Renal cortex interstitium (tissue), 15 donors: ENCODE results near the gene PM20D1. TPM values are rescaled to one million over a fixed set of nuclear protein-coding genes. Genes with fewer than 3 reads are reported as not detected.
"Not testable (repeated sequence)": the region's sequence is repeated elsewhere in the genome, so short reads cannot be mapped to it uniquely, and the experiment has no call there.

Experiments used
- DNase-seq, 11 donors: peaks; one replicate each; pipeline ENCODE4 v3.0.0-alpha.2; 2013; ENCODE audit warnings: low read depth in 9 of 11, low spot score in 4 of 11; ENCODE audit errors: extremely low read depth in 1 of 11
- long read RNA-seq, 16 experiments: transcript quantifications; one replicate each; lab custom pipeline, GENCODE V29; 2026
- polyA plus RNA-seq, 3 donors: library from polyadenylated mRNA; unstranded; fragments of 120-200 nt; gene quantifications; one replicate each; pipeline ENCODE4 v1.2.1, GENCODE V29; 2013; ENCODE audit not compliant: insufficient read length in 3 of 3

PM20D1 gene, protein sequence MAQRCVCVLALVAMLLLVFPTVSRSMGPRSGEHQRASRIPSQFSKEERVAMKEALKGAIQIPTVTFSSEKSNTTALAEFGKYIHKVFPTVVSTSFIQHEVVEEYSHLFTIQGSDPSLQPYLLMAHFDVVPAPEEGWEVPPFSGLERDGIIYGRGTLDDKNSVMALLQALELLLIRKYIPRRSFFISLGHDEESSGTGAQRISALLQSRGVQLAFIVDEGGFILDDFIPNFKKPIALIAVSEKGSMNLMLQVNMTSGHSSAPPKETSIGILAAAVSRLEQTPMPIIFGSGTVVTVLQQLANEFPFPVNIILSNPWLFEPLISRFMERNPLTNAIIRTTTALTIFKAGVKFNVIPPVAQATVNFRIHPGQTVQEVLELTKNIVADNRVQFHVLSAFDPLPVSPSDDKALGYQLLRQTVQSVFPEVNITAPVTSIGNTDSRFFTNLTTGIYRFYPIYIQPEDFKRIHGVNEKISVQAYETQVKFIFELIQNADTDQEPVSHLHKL
- polyA plus RNA-seq, result 1 to 10 TPM in 1 of 3 donors, under 1 TPM in 2; 0.13 to 1.6 (median 0.67) TPM
- long read RNA-seq, donor 1, result 0 reads
- long read RNA-seq, donor 2, result 0 reads
- long read RNA-seq, donor 3, partial matches to known transcripts, result 0 of 2 reads
- long read RNA-seq, donor 3, other reads (novel, unspliced or antisense), result 0 of 2 reads
- long read RNA-seq, donor 4, result 0 reads
- long read RNA-seq, donor 5, result 0 reads
- long read RNA-seq, donor 6, result 0 reads
- long read RNA-seq, donor 7, result 0 reads
- long read RNA-seq, donor 8, result 0 reads
- long read RNA-seq, donor 9, result 0 reads
- long read RNA-seq, donor 10, result 0 reads
- long read RNA-seq, donor 11, partial matches to known transcripts, result 0 of 1 reads
- long read RNA-seq, donor 11, other reads (novel, unspliced or antisense), result 0 of 1 reads
- long read RNA-seq, donor 12, result 0 reads
- long read RNA-seq, donor 13, result 0 reads
- long read RNA-seq, donor 14, result 0 reads
- long read RNA-seq, donor 15, result 0 reads
- long read RNA-seq, donor 16, partial matches to known transcripts, result 0 of 1 reads
- long read RNA-seq, donor 16, other reads (novel, unspliced or antisense), result 0 of 1 reads

DNA sequence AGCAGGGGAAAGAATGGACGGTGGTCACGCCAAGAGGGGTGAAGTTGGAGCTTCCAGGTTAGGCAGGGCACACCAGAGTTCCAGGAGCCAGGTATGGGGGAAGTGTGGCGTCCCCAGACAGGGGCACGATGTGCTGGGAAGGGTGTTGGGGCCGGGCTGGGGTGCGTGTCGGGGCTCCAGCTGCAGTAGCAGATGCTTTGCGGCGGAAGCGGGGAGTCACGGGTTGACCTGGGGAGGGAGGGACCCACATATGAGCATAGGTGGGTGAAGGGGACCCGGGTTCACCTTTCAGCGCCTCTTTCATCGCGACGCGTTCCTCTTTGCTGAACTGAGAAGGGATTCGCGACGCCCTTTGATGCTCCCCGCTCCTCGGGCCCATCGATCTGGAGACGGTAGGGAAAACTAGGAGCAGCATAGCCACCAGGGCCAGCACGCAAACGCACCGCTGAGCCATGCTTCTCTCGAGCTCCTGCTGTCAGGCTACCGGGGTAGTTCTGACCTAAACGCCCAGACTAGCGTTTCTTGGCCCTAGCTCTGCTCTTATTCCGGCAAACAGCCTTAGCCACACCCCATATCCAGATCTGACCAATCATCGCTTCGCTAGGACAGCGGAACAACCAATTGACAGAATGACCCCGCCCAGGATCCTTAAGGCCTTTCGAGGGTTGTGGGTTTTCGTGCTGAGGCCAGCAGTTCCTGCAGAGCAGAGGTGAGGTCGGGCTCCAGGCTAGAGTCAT lies at the start of gene PM20D1:
TSS of gene PM20D1 (minus strand) at position 514 of the 737 bp plus-strand sequence. CDS start at position 454, 60 bp downstream.
- DNase-seq, result peak in 9 of 11 donors; percentile 36 to 89 (median 80)

DNA sequence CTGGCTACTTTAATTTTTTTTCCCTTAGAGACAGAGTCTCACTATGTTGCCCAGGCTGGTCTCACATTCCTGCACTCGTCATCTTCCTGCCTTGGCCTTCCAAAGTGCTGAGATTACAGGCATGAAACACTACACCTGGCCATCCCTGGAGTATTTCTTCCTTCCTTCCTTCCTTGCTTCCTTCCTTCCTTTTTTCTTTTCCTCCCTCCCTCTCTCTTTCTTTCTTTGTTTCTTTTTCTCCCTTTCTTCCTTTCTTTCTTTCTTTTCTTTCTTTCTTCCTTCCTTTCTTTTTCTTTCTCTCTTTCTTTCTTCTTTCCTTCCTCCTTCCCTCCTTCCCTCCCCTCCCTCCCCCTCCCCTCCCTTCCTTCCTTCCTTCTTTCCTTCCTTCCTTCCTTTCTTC lies 46.4 kb upstream of the PM20D1 start:
- no peak for DNase-seq

DNA sequence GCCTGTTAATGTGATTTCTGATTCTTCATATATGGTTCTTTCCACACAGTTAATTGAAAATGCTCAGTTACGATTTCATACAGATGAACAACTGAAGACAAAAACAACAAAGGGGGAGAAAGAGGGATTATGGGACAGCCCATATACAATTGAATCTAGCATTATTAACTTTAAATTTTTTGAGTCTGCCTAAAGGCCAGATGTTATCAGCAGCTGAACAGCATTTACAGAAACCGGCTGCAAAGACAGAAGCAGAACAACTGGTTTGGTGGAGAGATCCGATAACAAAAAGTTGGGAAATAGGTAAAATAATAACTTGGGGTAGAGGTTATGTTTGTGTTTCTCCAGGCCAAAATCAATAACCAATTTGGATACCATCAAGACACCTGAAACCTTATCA lies 44.2 kb upstream of the PM20D1 start:
- DNase-seq, result not testable (repeated sequence)

DNA sequence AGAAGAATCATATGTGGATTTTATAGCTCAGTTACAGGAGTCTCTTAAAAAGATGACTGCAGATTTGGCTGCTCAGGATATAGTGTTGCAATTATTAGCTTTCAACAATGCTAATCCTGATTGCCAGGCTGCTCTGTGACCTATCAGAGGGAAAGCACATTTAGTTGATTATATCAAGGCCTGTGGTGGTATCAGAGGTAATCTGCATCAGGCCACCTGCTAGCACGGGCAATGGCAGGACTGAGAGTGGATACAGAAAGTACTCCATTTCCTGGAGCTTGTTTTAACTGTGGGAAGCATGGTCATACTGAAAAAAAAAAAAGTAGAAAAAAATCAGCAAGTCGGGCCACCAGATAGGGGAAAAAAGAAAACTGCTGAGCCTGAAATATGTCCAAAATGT lies 42.2 kb upstream of the PM20D1 start:
- not testable (repeated sequence) for DNase-seq

DNA sequence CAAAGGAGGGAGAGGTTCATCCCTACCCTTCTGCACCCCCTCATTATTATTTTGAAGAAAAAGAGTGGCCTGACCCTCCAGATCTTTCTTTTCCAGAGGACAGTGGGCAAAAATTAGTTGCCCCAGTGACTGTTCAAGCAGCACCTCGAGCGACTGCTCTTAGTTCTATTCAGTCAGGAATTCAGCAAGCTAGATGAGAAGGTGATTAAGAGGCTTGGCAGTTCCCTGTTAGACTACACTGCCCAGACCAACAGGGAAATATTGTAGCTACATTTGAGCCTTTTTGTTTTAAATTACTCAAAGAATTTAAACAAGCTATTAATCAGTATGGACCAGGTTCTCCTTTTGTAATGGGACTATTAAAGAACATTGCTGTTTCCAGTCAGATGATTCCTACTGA lies 41.5 kb upstream of the PM20D1 start:
- DNase-seq, result not testable (repeated sequence)

DNA sequence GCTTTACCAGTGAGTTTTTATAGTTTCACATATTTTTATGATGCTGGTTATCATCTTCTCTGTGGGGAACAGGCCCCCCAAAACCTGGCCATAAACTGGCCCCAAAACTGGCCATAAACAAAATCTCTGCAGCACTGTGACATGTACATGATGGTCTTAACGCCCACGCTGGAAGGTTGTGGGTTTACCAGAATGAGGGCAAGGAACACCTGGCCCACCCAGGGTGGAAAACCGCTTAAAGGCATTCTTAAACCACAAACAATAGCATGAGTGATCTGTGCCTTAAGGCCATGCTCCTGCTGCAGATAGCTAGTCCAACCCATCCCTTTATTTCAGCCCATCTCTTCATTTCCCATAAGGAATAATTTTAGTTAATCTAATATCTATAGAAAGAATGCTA lies 40.7 kb upstream of the PM20D1 start:
- not testable (repeated sequence) for DNase-seq

DNA sequence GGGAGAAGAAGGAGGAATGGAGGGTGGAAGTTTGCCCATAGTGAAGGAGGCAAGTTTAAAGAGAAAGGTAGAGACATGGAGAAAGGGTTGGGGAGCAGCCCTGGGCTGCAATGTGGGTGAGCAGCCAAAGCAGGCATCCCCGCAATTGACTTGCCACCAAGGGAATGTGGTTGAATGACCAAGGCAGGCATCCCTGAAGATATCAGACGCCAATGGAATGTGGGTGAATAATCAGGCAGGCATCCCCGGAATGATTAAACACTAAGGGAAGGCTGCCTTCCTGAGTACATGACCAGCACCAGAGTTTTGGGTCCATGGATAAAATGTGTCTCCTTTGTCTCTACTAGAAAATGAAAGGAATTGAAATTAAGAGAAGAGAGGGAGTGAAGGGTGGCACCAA lies 39.8 kb upstream of the PM20D1 start:
- DNase-seq, result not testable (repeated sequence)

DNA sequence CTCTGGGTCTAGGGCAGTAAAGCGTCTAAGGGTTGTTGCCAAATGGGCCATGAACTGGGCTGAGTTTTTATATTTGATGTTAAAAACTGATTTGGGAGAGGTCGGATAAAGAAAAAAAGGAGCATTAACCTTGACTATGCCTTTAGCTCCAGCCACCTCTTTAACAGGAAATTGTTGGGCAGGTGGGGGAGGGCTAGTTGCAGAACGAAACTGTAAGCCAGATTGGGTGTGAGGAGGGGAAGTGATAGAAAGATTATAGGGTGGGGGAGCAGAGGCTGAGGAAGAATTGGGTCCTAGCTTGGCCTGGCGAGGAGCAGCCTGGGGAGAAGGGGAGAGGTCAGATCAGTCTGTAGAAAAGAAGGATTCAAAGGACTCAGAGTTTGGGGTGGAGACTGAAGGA lies 39.1 kb upstream of the PM20D1 start:
- not testable (repeated sequence) for DNase-seq

DNA sequence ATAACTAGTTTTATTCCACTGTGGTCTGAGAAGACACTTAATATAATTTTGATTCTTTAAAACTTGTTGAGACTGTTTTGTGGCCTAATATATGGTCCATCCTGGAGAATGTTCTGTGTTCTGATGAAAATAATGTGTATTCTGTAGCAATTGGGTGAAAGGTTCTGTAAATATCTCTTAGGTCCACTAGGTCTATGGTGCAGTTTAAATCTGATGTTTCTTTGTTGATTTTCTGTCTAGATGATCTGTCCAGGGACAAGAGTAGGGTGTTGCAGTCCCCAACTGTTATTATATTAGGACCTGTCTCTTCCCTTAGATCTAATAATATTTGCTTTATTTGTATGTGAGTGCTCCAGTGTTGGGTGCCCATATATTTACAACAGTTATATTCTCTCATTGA lies 33.9 kb upstream of the PM20D1 start:
- DNase-seq, result no peak

DNA sequence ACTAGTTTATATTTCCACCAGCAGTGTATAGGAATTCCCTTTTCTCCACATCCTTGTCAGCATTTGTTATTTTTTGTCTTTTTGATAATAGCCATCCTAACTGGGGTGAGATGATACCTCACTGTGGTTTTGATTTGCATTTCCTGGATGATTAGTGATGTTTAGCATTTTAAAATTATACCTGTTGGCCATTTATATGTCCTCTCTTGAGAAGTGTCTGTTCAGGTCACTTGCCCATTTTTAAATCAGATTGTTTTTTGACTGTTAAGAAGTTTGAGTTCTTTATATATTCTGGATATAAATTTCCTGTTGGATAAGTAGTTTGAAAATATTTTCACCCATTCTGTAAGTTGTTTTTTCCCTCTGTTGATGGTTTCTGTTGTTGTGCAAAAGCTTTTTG lies 31.0 kb upstream of the PM20D1 start:
- no peak for DNase-seq

DNA sequence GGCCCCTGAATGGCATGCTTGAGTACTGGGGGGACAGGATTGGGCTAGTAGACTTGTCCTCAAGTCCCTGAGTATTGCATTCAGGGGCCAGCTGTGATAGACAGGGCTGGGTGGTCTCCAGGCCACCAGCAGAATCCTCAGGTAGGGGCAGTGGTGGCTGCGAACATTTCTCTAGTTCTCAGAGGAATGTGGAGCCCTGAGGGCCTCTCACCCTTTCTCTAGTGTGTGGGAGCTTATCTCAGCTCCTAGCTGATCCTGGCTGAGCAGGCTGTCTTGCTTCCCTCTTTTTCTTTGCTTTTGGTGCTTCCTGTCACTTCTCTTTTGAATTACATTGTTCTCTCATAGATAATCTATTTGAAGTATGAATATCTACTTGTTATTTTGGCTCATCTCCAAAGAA lies 30.0 kb upstream of the PM20D1 start:
- DNase-seq, result no peak

DNA sequence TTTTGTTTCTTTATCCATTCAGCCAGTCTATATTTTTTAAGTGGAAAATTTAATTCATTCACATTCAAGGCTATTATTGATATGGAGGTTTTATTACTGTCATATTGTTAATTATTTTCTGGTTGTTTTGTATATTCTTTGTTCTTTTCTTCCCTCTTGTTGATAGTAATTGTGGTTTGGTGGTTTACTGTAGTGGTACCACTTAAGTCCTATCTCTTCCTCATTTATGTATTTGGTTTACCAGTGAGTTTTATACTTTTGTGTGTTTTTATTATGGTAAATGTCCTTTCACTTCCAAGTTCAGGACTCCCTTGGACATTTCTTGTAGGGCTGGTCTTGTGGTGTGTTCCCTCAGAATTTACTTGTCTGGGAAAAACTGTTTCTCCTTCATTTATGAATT lies 28.1 kb upstream of the PM20D1 start:
- no peak for DNase-seq

DNA sequence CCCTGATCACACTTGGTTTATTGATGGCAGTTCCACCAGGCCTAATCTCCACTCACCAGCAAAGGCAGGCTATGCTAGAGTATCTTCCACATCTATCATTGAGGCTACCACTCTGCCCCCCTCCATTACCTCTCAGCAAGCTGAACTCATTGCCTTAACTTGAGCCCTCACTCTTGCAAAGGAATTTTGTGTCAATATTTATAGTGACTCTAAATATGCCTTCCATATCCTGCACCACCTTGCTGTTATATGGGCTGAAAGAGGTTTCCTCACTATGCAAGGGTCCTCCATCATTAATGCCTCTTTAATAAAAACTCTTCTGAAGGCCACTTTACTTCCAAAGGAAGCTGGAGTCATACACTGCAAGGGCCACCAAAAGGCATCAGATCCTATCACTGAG lies 23.2 kb upstream of the PM20D1 start:
- DNase-seq, result not testable (repeated sequence)

DNA sequence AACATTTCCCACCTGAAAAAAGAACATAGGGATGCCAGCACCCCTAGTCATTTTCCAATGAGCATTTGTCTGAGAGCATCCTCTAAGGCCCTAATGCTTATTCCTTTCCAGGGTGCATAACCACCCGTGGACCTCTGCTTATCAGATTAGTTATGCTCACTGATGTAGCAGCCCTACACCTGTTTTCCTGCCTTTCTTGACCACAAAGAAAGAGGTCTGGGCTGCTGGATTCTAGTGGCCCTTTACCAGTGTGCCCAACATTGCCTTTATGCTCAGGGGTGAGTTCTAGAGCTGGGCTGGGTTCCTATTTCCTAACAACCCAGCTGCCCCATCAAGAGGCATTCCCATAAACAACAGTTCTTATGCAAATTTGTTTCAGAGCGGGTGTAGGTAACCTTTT lies 20.3 kb upstream of the PM20D1 start:
- no peak for DNase-seq

DNA sequence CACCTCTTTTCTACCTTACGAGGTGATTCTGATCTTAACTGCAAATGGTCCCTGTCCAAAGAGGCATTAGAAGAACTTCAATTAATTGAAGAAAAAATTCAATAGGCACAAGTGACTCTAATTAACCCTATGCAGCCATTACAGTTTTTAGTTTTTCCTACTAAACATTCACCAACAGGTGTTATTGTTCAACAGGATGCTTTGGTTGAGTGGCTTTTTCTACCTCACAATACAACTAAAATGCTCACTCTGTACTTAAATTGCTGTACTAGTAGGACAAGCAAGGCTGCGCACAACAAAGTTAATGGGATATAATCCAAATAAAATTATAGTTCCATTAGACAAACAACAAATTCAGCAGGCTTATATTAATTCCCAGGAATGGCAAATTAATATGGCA lies 11.6 kb upstream of the PM20D1 start:
- DNase-seq, result no peak

DNA sequence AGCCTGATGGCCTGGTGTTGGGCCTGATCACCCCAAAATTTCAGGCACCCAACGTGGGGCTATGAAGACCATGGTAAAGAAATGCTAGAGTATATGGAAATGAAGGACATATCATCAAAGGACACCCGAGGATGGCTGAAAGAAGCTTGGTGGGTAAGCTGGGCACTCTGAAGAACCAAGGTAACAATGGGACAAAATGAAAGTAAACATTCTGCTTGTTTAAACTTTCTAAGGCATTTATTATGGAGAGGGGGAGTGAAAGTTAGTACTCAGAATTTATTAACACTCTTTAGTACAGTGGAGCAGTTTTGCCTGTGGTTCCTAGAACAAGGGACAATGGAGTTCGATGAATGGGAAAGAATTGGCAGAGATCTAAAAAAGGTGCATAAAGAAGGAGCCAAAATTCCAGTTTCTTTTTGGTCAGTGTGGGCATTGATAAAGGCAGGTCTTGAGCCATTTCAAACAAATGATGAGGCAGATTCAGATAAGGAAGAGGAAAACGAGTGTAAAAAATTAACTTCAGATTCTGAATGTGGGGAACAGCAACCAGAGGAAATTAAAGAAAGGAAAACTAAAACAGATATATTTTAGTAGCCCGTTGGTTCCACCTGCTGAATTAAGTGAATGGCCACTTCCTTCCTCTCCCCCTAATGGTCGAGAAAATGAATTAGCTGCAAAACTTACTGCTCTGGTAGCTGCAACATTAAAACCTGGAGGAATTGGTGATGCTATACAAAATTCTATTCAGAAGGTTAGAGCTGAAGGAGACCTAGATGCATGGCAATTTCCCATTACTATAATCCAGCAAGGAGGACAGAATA lies 8.4 kb upstream of the PM20D1 start:
- DNase-seq, result no peak

DNA sequence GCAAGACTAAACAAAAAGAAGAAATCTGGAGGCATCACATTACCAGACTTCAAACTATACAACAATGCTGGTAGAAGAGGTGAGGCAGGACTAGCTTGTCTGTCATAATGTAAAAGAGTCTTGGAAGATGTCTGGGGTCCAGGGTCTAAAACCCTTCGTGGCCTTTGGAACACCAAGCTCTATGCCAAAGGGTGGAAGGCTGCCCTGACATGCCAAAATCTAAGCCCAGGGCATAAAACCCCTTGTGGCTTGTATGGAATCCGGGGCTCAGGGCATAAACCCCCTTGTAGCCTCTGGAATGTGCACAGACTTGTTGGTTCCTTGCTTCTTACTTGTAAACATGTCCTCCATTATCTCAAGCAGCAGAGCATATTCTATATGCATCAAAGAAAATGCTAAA lies 7.6 kb upstream of the PM20D1 start:
- not testable (repeated sequence) for DNase-seq

DNA sequence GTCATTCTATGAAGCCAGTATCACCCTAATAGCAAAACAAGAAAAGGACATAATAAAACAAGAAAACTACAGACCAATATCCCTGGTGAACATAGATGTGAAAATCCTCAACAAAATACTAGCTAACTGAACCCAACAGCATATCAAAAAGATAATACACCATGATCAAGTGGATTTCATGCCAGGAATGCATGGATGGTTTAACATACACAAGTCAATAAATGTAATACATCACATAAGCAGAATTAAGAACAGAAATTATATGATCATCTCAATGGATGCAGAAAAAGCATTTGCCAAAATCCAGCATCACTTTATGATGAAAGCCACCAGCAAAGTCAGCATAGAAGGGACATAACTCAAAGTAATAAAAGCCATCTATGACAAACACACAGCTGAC lies 6.5 kb upstream of the PM20D1 start:
- DNase-seq, result no peak
